HCT116 (cell line): ENCODE data around the gene SIPA1L3. TPM values are rescaled to one million over a fixed set of nuclear protein-coding genes. Genes with fewer than 3 reads are reported as not detected.

Experiments
- ATAC-seq: fragments of 200-7000 bp; cut with Tn5 transposase; 2 replicates; pipeline ENCODE4 v1.9.1; 2020; ENCODE audit warnings: mild to moderate bottlenecking, moderate library complexity
- BruUV-seq: library from RNA; stranded (reverse); fragments of 400-500 nt; replicated peaks from 2 replicates; lab custom pipeline; 2021; lab: Mats Ljungman, UMichigan
- CTCF ChIA-PET: fragments of 300-600 bp; sonication (Branson Sonifier 250); formaldehyde crosslinking; loops from one replicate; lab custom pipeline; 2021; ENCODE audit warnings: antibody characterized with exemption; lab: Charles Lee
- POLR2A ChIA-PET: fragments of 300-600, 350-600 bp; sonication (Branson Sonifier 250); formaldehyde crosslinking; loops from one replicate; lab custom pipeline; 2021; ENCODE audit warnings: antibody characterized with exemption; lab: Charles Lee
- RAD21 ChIA-PET, 2 experiments: fragments of 300-600 bp; sonication (Branson Sonifier 250); formaldehyde crosslinking; loops; one replicate each; lab custom pipeline; 2023; ENCODE audit warnings: low total read pairs in 2 of 2; ENCODE audit not compliant: uncharacterized antibody in 2 of 2, unreplicated experiment in 2 of 2, low non-redundant PET in 1 of 2; lab: Charles Lee
- DNase-seq: peaks from one replicate; pipeline ENCODE4 v3.0.0-alpha.2; 2010; ENCODE audit warnings: low read depth, low spot score
- H2AFZ ChIP-seq: fragments of 200-600 bp; shearing (Covaris generic), sonication (generic); 2 replicates; pipeline ENCODE4 v1.6.1; 2017; ENCODE audit warnings: low read depth, mixed run types, mixed read lengths, antibody characterized with exemption, low read length; ENCODE audit not compliant: poor library complexity, severe bottlenecking
- H3K27ac ChIP-seq: 2 replicates; pipeline ENCODE4 v1.5.1; 2012; ENCODE audit warnings: low read depth, low read length
- H3K27me3 ChIP-seq: fragments of 200-600 bp; sonication (generic); 2 replicates; pipeline ENCODE4 v1.6.1; 2016; ENCODE audit warnings: mixed run types, low read length, mixed read lengths; ENCODE audit not compliant: insufficient read depth
- H3K36me3 ChIP-seq, 2 experiments: fragments of 200-500 bp in 1 of 2; fragments of 200-600 bp in 1 of 2; sonication (Bioruptor generic) in 1 of 2; sonication (generic) in 1 of 2; 2 replicates each; pipeline versions ENCODE4 v1.5.1 to v1.6.1; 2014 to 2016; ENCODE audit warnings: low read length in 2 of 2, inconsistent platforms in 1 of 2, mixed read lengths in 1 of 2, mixed run types in 1 of 2; ENCODE audit not compliant: insufficient read depth in 2 of 2, control insufficient read depth in 1 of 2
- H3K4me1 ChIP-seq, 2 experiments: fragments of 200-600 bp in 1 of 2; sonication (generic) in 1 of 2; 2 replicates each; pipeline versions ENCODE4 v1.5.1 to v1.6.1; 2012 to 2017; ENCODE audit warnings: low read length in 2 of 2, inconsistent platforms in 1 of 2, mild to moderate bottlenecking in 1 of 2, mixed read lengths in 1 of 2, mixed run types in 1 of 2, moderate library complexity in 1 of 2; ENCODE audit not compliant: insufficient read depth in 2 of 2, control insufficient read depth in 1 of 2
- H3K4me2 ChIP-seq: fragments of 200-600 bp; sonication (generic); 2 replicates; pipeline ENCODE4 v1.6.1; 2017; ENCODE audit warnings: mixed run types, low read length, mixed read lengths
- H3K4me3 ChIP-seq, 2 experiments: fragments of 200-600 bp in 1 of 2; sonication (generic) in 1 of 2; replicated peaks in 1 of 2; 2 replicates each; pipeline ENCODE4 v1.5.1; 2011 to 2016; ENCODE audit warnings: low read length in 2 of 2, control low read depth in 1 of 2, low read depth in 1 of 2, mild to moderate bottlenecking in 1 of 2, mixed read lengths in 1 of 2, mixed run types in 1 of 2
- H3K79me2 ChIP-seq: fragments of 200-600 bp; sonication (generic); 2 replicates; pipeline ENCODE4 v1.6.1; 2017; ENCODE audit warnings: mild to moderate bottlenecking, mixed run types, low read length, moderate library complexity, mixed read lengths; ENCODE audit not compliant: insufficient read depth
- H3K9ac ChIP-seq: fragments of 200-600 bp; sonication (generic); 2 replicates; pipeline ENCODE4 v1.6.1; 2016; ENCODE audit warnings: low read length, mixed read lengths
- H3K9me2 ChIP-seq: fragments of 200-600 bp; sonication (generic), shearing (Covaris generic); 2 replicates; pipeline ENCODE4 v1.6.1; 2017; ENCODE audit warnings: mixed run types, mild to moderate bottlenecking, moderate library complexity; ENCODE audit not compliant: insufficient read depth
- H3K9me3 ChIP-seq, 2 experiments: fragments of 200-500 bp in 1 of 2; fragments of 200-600 bp in 1 of 2; sonication (Bioruptor generic) in 1 of 2; sonication (generic) in 1 of 2; 2 replicates each; pipeline ENCODE4 v1.6.1; 2014 to 2017; ENCODE audit warnings: low read length in 2 of 2, mixed read lengths in 2 of 2, inconsistent platforms in 1 of 2, low read depth in 1 of 2, mild to moderate bottlenecking in 1 of 2, mixed run types in 1 of 2, moderate library complexity in 1 of 2; ENCODE audit not compliant: control insufficient read depth in 1 of 2, insufficient read depth in 1 of 2
- H4K20me1 ChIP-seq: fragments of 200-600 bp; sonication (generic), shearing (Covaris generic); 2 replicates; pipeline ENCODE4 v1.6.1; 2017; ENCODE audit warnings: mixed run types, mild to moderate bottlenecking, moderate library complexity; ENCODE audit not compliant: insufficient read depth
- CBX3 ChIP-seq: IDR thresholded peaks from 2 replicates; pipeline ENCODE4 v1.6.1; 2012; ENCODE audit warnings: low read depth
- CEBPB ChIP-seq: IDR thresholded peaks from 2 replicates; pipeline ENCODE4 v1.6.1; 2012; ENCODE audit warnings: low read depth
- EGR1 ChIP-seq: IDR thresholded peaks from 2 replicates; pipeline ENCODE4 v1.6.1; 2012; ENCODE audit warnings: low read depth
- ELF1 ChIP-seq: IDR thresholded peaks from 2 replicates; pipeline ENCODE4 v1.6.1; 2012; ENCODE audit warnings: low read depth, borderline replicate concordance
- EZH2 ChIP-seq: fragments of 200-600 bp; sonication (generic); IDR thresholded peaks from 2 replicates; pipeline ENCODE4 v1.6.1; 2017; ENCODE audit warnings: antibody characterized with exemption, mixed run types
- FOSL1 ChIP-seq: IDR thresholded peaks from 2 replicates; pipeline ENCODE4 v1.6.1; 2012; ENCODE audit warnings: low read depth
- JUND ChIP-seq: IDR thresholded peaks from 2 replicates; pipeline ENCODE4 v1.6.1; 2012
- POLR2A ChIP-seq: IDR thresholded peaks from 2 replicates; pipeline ENCODE4 v1.7.0; 2011; ENCODE audit warnings: borderline replicate concordance; ENCODE audit not compliant: insufficient read depth, insufficient read length; ENCODE audit errors: extremely low read depth
- POLR2AphosphoS5 ChIP-seq: IDR thresholded peaks from 2 replicates; pipeline ENCODE4 v1.6.1; 2011; ENCODE audit warnings: mild to moderate bottlenecking, low read depth, low read length, moderate library complexity
- RAD21 ChIP-seq: IDR thresholded peaks from 2 replicates; pipeline ENCODE4 v1.6.1; 2012; ENCODE audit warnings: low read depth, mild to moderate bottlenecking
- SIN3A ChIP-seq: IDR thresholded peaks from 2 replicates; pipeline ENCODE4 v1.6.1; 2012; ENCODE audit warnings: low read depth
- SP1 ChIP-seq: IDR thresholded peaks from 2 replicates; pipeline ENCODE4 v1.6.1; 2012; ENCODE audit warnings: low read depth
- TCF7L2 ChIP-seq: IDR thresholded peaks from 2 replicates; pipeline ENCODE4 v1.7.0; 2011; ENCODE audit warnings: borderline replicate concordance, inconsistent platforms; ENCODE audit not compliant: insufficient read depth, insufficient read length; ENCODE audit errors: extremely low read depth
- YY1 ChIP-seq: IDR thresholded peaks from 2 replicates; pipeline ENCODE4 v1.6.1; 2011; ENCODE audit warnings: low read length, low read depth, moderate library complexity, mild to moderate bottlenecking; ENCODE audit not compliant: insufficient replicate concordance; ENCODE audit errors: extremely low read depth
- ZFX ChIP-seq: fragments of 450-650 bp; IDR thresholded peaks from 2 replicates; pipeline ENCODE4 v1.6.1; 2017
- ZNF274 ChIP-seq: fragments of 200-500 bp; sonication (Bioruptor generic); IDR thresholded peaks from 2 replicates; pipeline ENCODE4 v1.6.1; 2014; ENCODE audit warnings: mild to moderate bottlenecking, low read depth, low read length, inconsistent platforms
- intact Hi-C: fragments of 100-400 bp; cut with micrococcal nuclease; formaldehyde crosslinking; loops from 2 replicates; pipeline ENCODE4 v1.10.0; 2022
- total RNA-seq: library from RNA; stranded (reverse); gene quantifications from one replicate; pipeline ENCODE4 v1.2.1, GENCODE V29; 2021; ENCODE audit not compliant: unreplicated experiment
- TF ChIP-seq, protein P1 (sequence below): IDR thresholded peaks from 2 replicates; pipeline ENCODE4 v1.6.1; 2011; ENCODE audit warnings: mild to moderate bottlenecking, low read length, moderate library complexity; ENCODE audit not compliant: insufficient replicate concordance; ENCODE audit errors: extremely low read depth

SIPA1L3 gene
- total RNA-seq, 1 experiment from 2014 or later: 41.8 TPM

DNA sequence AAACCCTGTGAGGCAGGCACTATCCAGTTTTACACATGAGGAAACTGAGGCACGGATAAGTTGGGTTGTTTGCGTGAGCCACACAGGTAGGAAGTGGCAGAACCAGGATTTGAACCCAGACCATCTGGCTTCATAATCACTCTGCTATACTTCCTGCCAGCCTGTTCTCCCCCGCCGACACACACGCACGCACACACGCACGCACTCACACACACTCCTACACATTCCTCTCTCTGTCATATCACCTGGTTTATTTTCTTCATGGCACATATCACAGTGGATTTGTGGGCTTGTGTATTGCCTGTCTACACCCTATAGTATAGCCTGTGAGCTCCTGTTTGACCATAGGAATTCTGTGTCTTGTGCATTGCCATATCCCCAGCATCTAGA is 140.0 kb downstream of the SIPA1L3 start:
- no peak for DNase-seq
- Histone ChIP-seq H3K4me3 (no peak overlapping the region), H3K9me3 (peaks cover 0 to under 1% of the 10 kb centered on the region in 2 experiments; a peak in 1 of 4 replicates), H3K36me3 (no peaks in the 10 kb centered on the region), H3K4me1 (no peaks in the 10 kb centered on the region), H2AFZ (no peak overlapping the region), H3K9me2 (no peaks in the 10 kb centered on the region), H3K27ac (no peak overlapping the region), H3K9ac (no peak overlapping the region), H3K27me3 (no peaks in the 10 kb centered on the region), H4K20me1 (no peaks in the 10 kb centered on the region), H3K79me2 (peaks cover 10% of the 10 kb centered on the region; the same call in 1 of the 2 replicates), H3K4me2 (no peak overlapping the region)
- CTCF ChIA-PET: no interaction called here
- TF ChIP-seq ZNF274 (no peak), ZFX (no peak), SP1 (no peak), CEBPB (no peak), POLR2A (no peak), ELF1 (no peak), POLR2AphosphoS5 (no peak), EZH2 (no peak), FOSL1 (no peak), JUND (no peak), EGR1 (no peak), YY1 (no peak), SIN3A (no peak), RAD21 (no peak), CBX3 (no peak), TCF7L2 (no peak)
- TF ChIP-seq, protein P1, sequence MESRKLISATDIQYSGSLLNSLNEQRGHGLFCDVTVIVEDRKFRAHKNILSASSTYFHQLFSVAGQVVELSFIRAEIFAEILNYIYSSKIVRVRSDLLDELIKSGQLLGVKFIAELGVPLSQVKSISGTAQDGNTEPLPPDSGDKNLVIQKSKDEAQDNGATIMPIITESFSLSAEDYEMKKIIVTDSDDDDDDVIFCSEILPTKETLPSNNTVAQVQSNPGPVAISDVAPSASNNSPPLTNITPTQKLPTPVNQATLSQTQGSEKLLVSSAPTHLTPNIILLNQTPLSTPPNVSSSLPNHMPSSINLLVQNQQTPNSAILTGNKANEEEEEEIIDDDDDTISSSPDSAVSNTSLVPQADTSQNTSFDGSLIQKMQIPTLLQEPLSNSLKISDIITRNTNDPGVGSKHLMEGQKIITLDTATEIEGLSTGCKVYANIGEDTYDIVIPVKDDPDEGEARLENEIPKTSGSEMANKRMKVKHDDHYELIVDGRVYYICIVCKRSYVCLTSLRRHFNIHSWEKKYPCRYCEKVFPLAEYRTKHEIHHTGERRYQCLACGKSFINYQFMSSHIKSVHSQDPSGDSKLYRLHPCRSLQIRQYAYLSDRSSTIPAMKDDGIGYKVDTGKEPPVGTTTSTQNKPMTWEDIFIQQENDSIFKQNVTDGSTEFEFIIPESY: no peak
- intact Hi-C loops: no loop called here
- RAD21 ChIA-PET: no interaction called here
- BruUV-seq: no TSS peak
- POLR2A ChIA-PET: interaction anchor here (0.5 kb wide), 1 partner anchor 1394 kb away, joined by 3 read pairs; no protein-coding TSS in a partner anchor
- ATAC-seq: no peak
